Skeletal muscle tissue (tissue), 4 donors: ENCODE data around the gene PWP2. TPM values are rescaled to one million over a fixed set of nuclear protein-coding genes. Genes with fewer than 3 reads are reported as not detected.

Experiments
- H3K27ac ChIP-seq: one replicate; pipeline ENCODE4 v1.7.0; 2013; ENCODE audit warnings: mild to moderate bottlenecking, low read depth, low read length, inconsistent platforms
- H3K27me3 ChIP-seq, 3 donors: one replicate each; pipeline ENCODE4 v1.7.0; 2013; ENCODE audit warnings: low read length in 3 of 3; ENCODE audit not compliant: control insufficient read depth in 3 of 3, insufficient read depth in 3 of 3
- H3K36me3 ChIP-seq, 3 donors: one replicate each; pipeline ENCODE4 v1.7.0; 2013; ENCODE audit warnings: low read length in 3 of 3; ENCODE audit not compliant: control insufficient read depth in 3 of 3, insufficient read depth in 3 of 3
- H3K4me1 ChIP-seq, 3 donors: one replicate each; pipeline ENCODE4 v1.7.0; 2013; ENCODE audit warnings: low read length in 3 of 3, mild to moderate bottlenecking in 3 of 3; ENCODE audit not compliant: control insufficient read depth in 3 of 3, insufficient read depth in 3 of 3
- H3K4me3 ChIP-seq, 3 donors: one replicate each; pipeline ENCODE4 v1.7.0; 2013; ENCODE audit warnings: low read length in 3 of 3
- H3K9ac ChIP-seq, 3 donors: one replicate each; pipeline ENCODE4 v1.7.0; 2013; ENCODE audit warnings: low read length in 3 of 3, mild to moderate bottlenecking in 3 of 3, moderate library complexity in 2 of 3, low read depth in 1 of 3
- H3K9me3 ChIP-seq, 3 donors: one replicate each; pipeline ENCODE4 v1.7.0; 2013; ENCODE audit warnings: low read length in 3 of 3; ENCODE audit not compliant: control insufficient read depth in 3 of 3
- total RNA-seq: library from RNA; depleted of rRNA; stranded (reverse); fragments of >200 nt; gene quantifications from one replicate; pipeline ENCODE4 v1.2.3, GENCODE V29; 2014
- donor health status: Osteomylitis.

The PWP2 gene
- total RNA-seq, 1 donor from 2014 or later, result 7.3 TPM

GRCh38 chr21:44067011-44067839, 40.0 kb upstream of the PWP2 start:
- Histone ChIP-seq H3K27me3 (no peaks in the 10 kb centered on the region), H3K4me3 (no peak overlapping the region), H3K4me1 (no peaks in the 10 kb centered on the region), H3K36me3 (peaks cover 35 to 39% (median 35%) of the 10 kb centered on the region in 3 donors), H3K9ac (no peak overlapping the region), H3K9me3 (no peaks in the 10 kb centered on the region), H3K27ac (no peak overlapping the region)

- H3K4me1 ChIP-seq, result no peaks in the 10 kb centered on the region
- H3K9ac ChIP-seq, result no peak overlapping the region
- peaks cover 25 to 34% (median 28%) of the 10 kb centered on the region in 3 donors for H3K36me3 ChIP-seq
- H3K4me3 ChIP-seq, result no peak overlapping the region
- no peak overlapping the region for H3K27ac ChIP-seq
- no peaks in the 10 kb centered on the region for H3K27me3 ChIP-seq
- H3K9me3 ChIP-seq, result no peaks in the 10 kb centered on the region
Measured at GRCh38 chr21:44070391-44070790, 36.8 kb upstream of the PWP2 start.

- Histone ChIP-seq H3K27ac (no peak overlapping the region), H3K9me3 (no peaks in the 10 kb centered on the region), H3K4me3 (no peak overlapping the region), H3K27me3 (no peaks in the 10 kb centered on the region), H3K36me3 (peaks cover 27 to 28% (median 28%) of the 10 kb centered on the region in 3 donors), H3K4me1 (no peaks in the 10 kb centered on the region), H3K9ac (peak overlapping the region in 1 of 3 donors; percentile 3)
Measured at GRCh38 chr21:44071359-44072104, 35.7 kb upstream of the PWP2 start.

GRCh38 chr21:44072111-44072510, 35.1 kb upstream of the PWP2 start:
- no peak overlapping the region for H3K9ac ChIP-seq
- H3K9me3 ChIP-seq, result no peaks in the 10 kb centered on the region
- H3K4me3 ChIP-seq, result no peak overlapping the region
- H3K4me1 ChIP-seq, result no peaks in the 10 kb centered on the region
- H3K27me3 ChIP-seq, result no peaks in the 10 kb centered on the region
- H3K36me3 ChIP-seq, result peaks cover 25 to 33% (median 28%) of the 10 kb centered on the region in 3 donors
- H3K27ac ChIP-seq, result no peak overlapping the region

GRCh38 chr21:44074315-44074958, 32.8 kb upstream of the PWP2 start:
- H3K4me3 ChIP-seq, result no peak overlapping the region

DNA sequence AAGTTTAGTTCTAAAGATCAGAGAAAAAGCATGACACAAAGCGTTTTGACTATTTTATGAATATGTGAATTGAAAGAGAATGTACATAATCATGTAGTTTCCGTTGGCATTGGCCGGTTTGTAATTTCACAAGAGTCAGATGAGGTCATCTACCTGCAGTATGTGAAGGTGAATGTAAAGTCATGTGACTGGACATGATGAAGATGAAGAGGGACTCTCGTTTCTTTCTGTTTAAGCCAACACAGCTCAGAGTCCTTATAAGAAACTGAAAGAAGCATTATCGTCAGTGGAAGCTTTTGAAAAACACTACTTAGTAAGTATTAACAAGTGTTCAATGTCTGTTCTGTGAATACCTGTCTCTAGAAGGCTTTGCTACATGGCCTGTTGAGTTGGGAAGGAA, 30.9 kb upstream of the PWP2 start:
- Histone ChIP-seq H3K27ac (no peak overlapping the region), H3K9me3 (no peaks in the 10 kb centered on the region), H3K4me3 (no peak overlapping the region), H3K27me3 (no peaks in the 10 kb centered on the region), H3K4me1 (no peaks in the 10 kb centered on the region), H3K9ac (no peak overlapping the region), H3K36me3 (peaks cover 30 to 52% (median 35%) of the 10 kb centered on the region in 3 donors)

More at GRCh38 chr21:44074315-44074958, 32.8 kb upstream of the PWP2 start:
- Histone ChIP-seq H3K36me3 (peaks cover 23 to 46% (median 41%) of the 10 kb centered on the region in 3 donors), H3K9me3 (no peaks in the 10 kb centered on the region), H3K27ac (no peak overlapping the region), H3K9ac (no peak overlapping the region), H3K4me1 (no peaks in the 10 kb centered on the region), H3K27me3 (no peaks in the 10 kb centered on the region)

DNA sequence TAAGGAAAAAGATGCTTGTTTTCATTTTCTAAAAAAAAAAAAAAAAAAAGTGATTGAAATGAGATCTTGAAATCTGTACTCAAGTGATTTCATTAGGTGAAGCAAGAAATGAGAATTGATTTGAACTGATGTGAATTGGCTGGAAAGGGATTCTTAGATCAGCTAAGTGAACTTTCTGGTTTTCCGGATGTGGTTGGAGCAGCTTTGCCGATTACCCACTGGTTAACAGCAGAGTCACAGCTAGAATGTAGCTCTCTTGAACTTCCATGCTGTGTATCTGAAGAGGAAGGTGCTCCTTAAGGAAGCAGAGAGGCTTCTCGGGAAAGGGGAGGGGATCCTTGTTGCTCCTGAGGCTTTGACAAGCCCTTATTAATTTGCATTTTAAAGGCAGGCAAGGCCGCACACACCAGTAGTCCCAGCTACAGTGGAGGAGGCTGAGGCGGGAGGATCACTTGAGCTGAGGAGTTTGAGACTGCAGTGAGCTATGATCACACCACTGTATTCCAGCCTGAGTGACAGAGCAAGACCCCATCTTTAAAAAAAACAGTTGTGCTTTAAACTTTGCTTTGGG, 28.7 kb upstream of the PWP2 start:
- H3K27me3 ChIP-seq, result no peaks in the 10 kb centered on the region
- H3K9ac ChIP-seq, result no peak overlapping the region
- H3K9me3 ChIP-seq, result no peaks in the 10 kb centered on the region
- H3K4me3 ChIP-seq, result no peak overlapping the region
- H3K27ac ChIP-seq, result no peak overlapping the region
- peaks cover 42 to 65% (median 48%) of the 10 kb centered on the region in 3 donors for H3K36me3 ChIP-seq
- no peaks in the 10 kb centered on the region for H3K4me1 ChIP-seq

- Histone ChIP-seq H3K27ac (no peak overlapping the region), H3K36me3 (peaks cover 38 to 68% (median 43%) of the 10 kb centered on the region in 3 donors), H3K4me1 (peaks cover 0 to 4% (median 3%) of the 10 kb centered on the region in 3 donors), H3K9ac (no peak overlapping the region), H3K27me3 (no peaks in the 10 kb centered on the region), H3K4me3 (no peak overlapping the region), H3K9me3 (no peaks in the 10 kb centered on the region)
Measured at GRCh38 chr21:44079446-44079845, 27.8 kb upstream of the PWP2 start.

- Histone ChIP-seq H3K9ac (no peak overlapping the region), H3K4me3 (no peak overlapping the region), H3K27me3 (no peaks in the 10 kb centered on the region), H3K4me1 (peaks cover 0 to 4% (median 3%) of the 10 kb centered on the region in 3 donors), H3K36me3 (peaks cover 37 to 69% (median 40%) of the 10 kb centered on the region in 3 donors), H3K9me3 (no peaks in the 10 kb centered on the region), H3K27ac (no peak overlapping the region)
Measured at GRCh38 chr21:44079846-44080245, 27.4 kb upstream of the PWP2 start.
